Measurements from ENCODE around the gene MACF1. TPM values are rescaled to one million over a fixed set of nuclear protein-coding genes. Genes with fewer than 3 reads are reported as not detected.

Gene MACF1
- polyA plus RNA-seq, 1 of the 3 experiments (the other 2 are of a cell fraction), result 37.6 TPM

GRCh38 chr1:39361446-39361845, 157.0 kb downstream of the MACF1 start:
- Histone ChIP-seq H3K4me1 (ENCODE audit: control insufficient read depth in 1 of 2, insufficient read depth in 2 of 2, low read depth in 1 of 2, low read length in 1 of 2) (no peaks in the 10 kb centered on the region; a peak in 1 of 4 replicates), H3K27ac (ENCODE audit: low read depth in 2 of 2, low read length in 1 of 2) (no peak overlapping the region; a peak in 1 of 4 replicates), H3K9ac (no peak overlapping the region), H3F3A (replicated peaks; ENCODE audit: insufficient read depth) (peaks cover 16% of the 10 kb centered on the region), H3K36me3 (replicated peaks in 1 of 2; ENCODE audit: control insufficient read depth in 1 of 2, insufficient read depth in 2 of 2, low read length in 1 of 2) (peaks cover 65% of the 10 kb centered on the region in 2 experiments), H3K9me3 (no peaks in the 10 kb centered on the region), H3K9me2 (no peaks in the 10 kb centered on the region), H3K27me3 (ENCODE audit: insufficient read depth) (no peaks in the 10 kb centered on the region), H4K20me1 (ENCODE audit: insufficient read depth) (no peaks in the 10 kb centered on the region), H3K79me2 (ENCODE audit: insufficient read depth) (peaks cover 10% of the 10 kb centered on the region; the same call in 1 of the 2 replicates), H3K4me2 (no peak overlapping the region), H2AFZ (ENCODE audit: low read depth) (no peak overlapping the region), H3K4me3 (ENCODE audit: low read depth in 2 of 2, low read length in 1 of 2) (no peak overlapping the region)
- no peak for TF ChIP-seq EZH2phosphoT487 (IDR thresholded peaks at IDR 0.05; ENCODE audit: borderline replicate concordance, low read depth)
- no peak for TF ChIP-seq MAX (IDR thresholded peaks at IDR 0.05; ENCODE audit: low read depth)
- TF ChIP-seq RFX5 (IDR thresholded peaks at IDR 0.05; ENCODE audit: low read length), result no peak
- TF ChIP-seq POLR2AphosphoS5 (IDR thresholded peaks at IDR 0.05; ENCODE audit: low read depth, low read length), result no peak
- TF ChIP-seq RXRA (IDR thresholded peaks at IDR 0.05; ENCODE audit: borderline replicate concordance, low read depth), result no peak
- no peak for TF ChIP-seq RCOR1 (IDR thresholded peaks at IDR 0.05; ENCODE audit: low read length)
- TF ChIP-seq YY1 (IDR thresholded peaks at IDR 0.05; ENCODE audit: low read depth), result no peak
- TF ChIP-seq REST (IDR thresholded peaks at IDR 0.05; ENCODE audit: low read depth, low read length), result no peak
- TF ChIP-seq ELF1 (IDR thresholded peaks at IDR 0.05), result no peak
- no peak for DNase-seq
- CTCF ChIA-PET, result interaction anchor here (0.7 to 1.1 kb wide), 2 partner anchors 198 to 260 kb away, joined by 3 read pairs; no protein-coding TSS in a partner anchor
- POLR2A ChIA-PET, result no interaction called here
- WGBS (ENCODE audit: low lambda C conversion rate), result 90% methylated on average over 5 of the region's 5 CpGs

GRCh38 chr1:39363267-39363666, 158.8 kb downstream of the MACF1 start:
- H2AFZ ChIP-seq (ENCODE audit: low read depth), result no peak overlapping the region
- no peaks in the 10 kb centered on the region for H4K20me1 ChIP-seq (ENCODE audit: insufficient read depth)
- 0 out of 4 replicates have a peak overlapping the region, but pooled peaks of 1 of the 2 experiments have one; percentile 7 for H3K27ac ChIP-seq (ENCODE audit: low read depth in 2 of 2, low read length in 1 of 2)
- H3K36me3 ChIP-seq (replicated peaks in 1 of 2; ENCODE audit: control insufficient read depth in 1 of 2, insufficient read depth in 2 of 2, low read length in 1 of 2), result peaks cover 51 to 71% of the 10 kb centered on the region in 2 experiments
- TF ChIP-seq USF1 (IDR thresholded peaks at IDR 0.05; ENCODE audit: borderline replicate concordance, low read depth) (no peak), USF2 (IDR thresholded peaks at IDR 0.05; ENCODE audit: borderline replicate concordance, low read depth, low read length) (no peak), TEAD4 (IDR thresholded peaks at IDR 0.05; ENCODE audit: borderline replicate concordance, insufficient read depth) (no peak), REST (IDR thresholded peaks at IDR 0.05; ENCODE audit: low read depth, low read length) (no peak), GABPA (IDR thresholded peaks at IDR 0.05; ENCODE audit: low read depth) (no peak), JUND (IDR thresholded peaks at IDR 0.05) (no peak), FOXJ3 (CRISPR knock-in tag; IDR thresholded peaks at IDR 0.05) (no peak), YY1 (IDR thresholded peaks at IDR 0.05; ENCODE audit: low read depth) (no peak)
- 96% methylated on average over 2 of the region's 2 CpGs for WGBS (ENCODE audit: low lambda C conversion rate)
- no peak overlapping the region for H3K4me3 ChIP-seq (ENCODE audit: low read depth in 2 of 2, low read length in 1 of 2)
- H3K4me1 ChIP-seq (ENCODE audit: control insufficient read depth in 1 of 2, insufficient read depth in 2 of 2, low read depth in 1 of 2, low read length in 1 of 2), result no peaks in the 10 kb centered on the region; a peak in 1 of 4 replicates
- peaks cover 16% of the 10 kb centered on the region for H3F3A ChIP-seq (replicated peaks; ENCODE audit: insufficient read depth)
- no peaks in the 10 kb centered on the region for H3K9me2 ChIP-seq
- ChIA-PET CTCF (interaction anchor here (1.3 to 1.4 kb wide), 2 partner anchors 15 to 176 kb away, joined by 3 to 4 read pairs; no protein-coding TSS in a partner anchor), POLR2A (no interaction called here)
- no peak overlapping the region for H3K4me2 ChIP-seq
- DNase-seq, result no peak
- no peaks in the 10 kb centered on the region for H3K9me3 ChIP-seq
- H3K9ac ChIP-seq, result no peak overlapping the region
- peaks cover 10% of the 10 kb centered on the region for H3K79me2 ChIP-seq (ENCODE audit: insufficient read depth)
- no peaks in the 10 kb centered on the region for H3K27me3 ChIP-seq (ENCODE audit: insufficient read depth)

Measured in SK-N-SH (cell line).